Retinal pigment epithelial cell (primary cell): ENCODE measurements around the gene DHX57.

ENCODE experiments used
- DNase-seq: peaks from one replicate; pipeline ENCODE4 v3.0.0-alpha.2; 2010; ENCODE audit warnings: low read depth
- H3K4me3 ChIP-seq: 2 replicates; pipeline ENCODE4 v1.5.1; 2011; ENCODE audit warnings: mild to moderate bottlenecking, low read length, control low read depth, moderate library complexity
- TF ChIP-seq, protein P1 (sequence below): conservative IDR thresholded peaks from 2 replicates; pipeline ENCODE4 v1.5.1; 2011; ENCODE audit warnings: low read depth, low read length, control low read depth, inconsistent platforms

DHX57 gene

DNA sequence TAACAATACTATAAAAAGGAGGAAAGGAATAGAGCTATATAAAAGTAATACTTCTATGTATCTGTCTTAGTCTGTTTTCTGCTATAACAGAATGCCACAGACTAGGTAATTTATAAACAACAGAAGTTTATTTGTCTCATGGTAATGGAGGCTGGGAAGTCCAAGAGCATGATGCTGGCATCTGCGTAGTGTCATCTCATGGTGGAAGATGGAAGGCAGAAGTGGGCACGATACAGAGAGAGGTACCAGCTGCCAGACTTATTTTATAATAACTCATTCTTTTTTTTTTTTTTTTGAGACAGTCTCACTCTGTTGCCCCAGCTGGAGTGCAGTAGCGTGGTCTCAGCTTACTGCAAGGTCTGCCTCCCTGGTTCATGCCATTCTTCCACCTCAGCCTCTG lies 4.3 kb downstream of the DHX57 start:
- DNase-seq = no peak
- H3K4me3 ChIP-seq = no peak overlapping the region
- TF ChIP-seq, protein P1, sequence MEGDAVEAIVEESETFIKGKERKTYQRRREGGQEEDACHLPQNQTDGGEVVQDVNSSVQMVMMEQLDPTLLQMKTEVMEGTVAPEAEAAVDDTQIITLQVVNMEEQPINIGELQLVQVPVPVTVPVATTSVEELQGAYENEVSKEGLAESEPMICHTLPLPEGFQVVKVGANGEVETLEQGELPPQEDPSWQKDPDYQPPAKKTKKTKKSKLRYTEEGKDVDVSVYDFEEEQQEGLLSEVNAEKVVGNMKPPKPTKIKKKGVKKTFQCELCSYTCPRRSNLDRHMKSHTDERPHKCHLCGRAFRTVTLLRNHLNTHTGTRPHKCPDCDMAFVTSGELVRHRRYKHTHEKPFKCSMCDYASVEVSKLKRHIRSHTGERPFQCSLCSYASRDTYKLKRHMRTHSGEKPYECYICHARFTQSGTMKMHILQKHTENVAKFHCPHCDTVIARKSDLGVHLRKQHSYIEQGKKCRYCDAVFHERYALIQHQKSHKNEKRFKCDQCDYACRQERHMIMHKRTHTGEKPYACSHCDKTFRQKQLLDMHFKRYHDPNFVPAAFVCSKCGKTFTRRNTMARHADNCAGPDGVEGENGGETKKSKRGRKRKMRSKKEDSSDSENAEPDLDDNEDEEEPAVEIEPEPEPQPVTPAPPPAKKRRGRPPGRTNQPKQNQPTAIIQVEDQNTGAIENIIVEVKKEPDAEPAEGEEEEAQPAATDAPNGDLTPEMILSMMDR = no peak

DNA sequence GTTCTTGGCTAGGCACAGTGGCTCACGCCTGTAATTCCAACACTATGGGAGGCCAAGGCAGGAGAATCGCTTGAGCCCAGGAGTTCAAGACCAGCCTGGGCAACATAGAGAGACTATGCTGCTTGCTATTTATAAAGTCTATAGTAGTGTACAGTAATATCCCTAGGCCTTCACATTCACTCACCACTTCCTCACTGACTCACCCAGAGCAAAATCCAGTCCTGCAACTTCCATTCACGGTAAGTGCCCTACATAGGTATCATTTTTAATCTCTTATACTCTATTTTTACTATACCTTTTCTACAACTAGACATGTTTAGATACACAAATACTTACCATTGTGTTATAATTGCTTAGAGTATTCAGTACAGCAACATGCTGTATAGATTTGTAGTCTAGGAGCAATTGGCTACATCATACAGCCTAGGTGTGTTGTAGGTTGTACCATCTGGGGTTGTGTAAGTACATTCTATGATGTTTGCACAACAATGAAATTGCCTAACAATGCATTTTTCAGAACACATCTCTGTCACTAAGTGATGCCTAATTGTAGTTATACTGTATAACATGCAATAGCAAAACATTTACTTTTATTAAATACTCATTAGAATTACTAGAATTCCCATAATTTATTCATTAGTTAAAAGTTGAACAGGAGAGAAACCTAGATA lies 8.8 kb downstream of the DHX57 start:
- H3K4me3 ChIP-seq = no peak overlapping the region
- DNase-seq = no peak
- TF ChIP-seq, protein P1 = no peak

DNA sequence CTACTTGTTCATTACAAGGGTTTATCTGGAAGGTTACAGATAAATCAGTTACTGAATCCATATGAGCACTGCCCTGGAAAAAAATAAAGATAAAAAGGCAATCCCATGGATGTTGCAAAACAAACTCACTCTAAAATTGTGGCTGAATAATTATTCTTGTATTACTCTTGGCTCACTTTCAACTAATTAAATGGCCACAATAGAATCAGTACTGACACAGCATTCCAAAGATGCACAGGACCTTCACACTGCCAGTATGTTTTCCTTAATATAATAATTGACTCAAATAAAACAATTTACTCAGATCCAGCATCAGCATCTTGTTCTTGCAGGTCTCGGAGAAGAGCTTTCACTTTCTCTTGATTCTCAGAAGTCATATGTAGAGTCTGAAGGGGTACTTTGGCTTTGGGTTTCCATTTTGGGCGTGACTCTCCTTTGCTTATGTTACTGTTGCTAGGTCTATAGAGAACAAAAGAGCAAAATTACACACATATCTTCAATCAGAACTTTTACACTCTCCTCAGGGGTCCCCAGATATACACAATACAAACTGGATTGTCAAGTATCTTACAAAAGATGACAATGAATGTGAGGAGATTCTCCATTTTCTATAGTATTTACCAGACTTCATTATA lies 12.6 kb downstream of the DHX57 start:
- DNase-seq = no peak
- TF ChIP-seq, protein P1 = no peak
- H3K4me3 ChIP-seq = no peak overlapping the region

DNA sequence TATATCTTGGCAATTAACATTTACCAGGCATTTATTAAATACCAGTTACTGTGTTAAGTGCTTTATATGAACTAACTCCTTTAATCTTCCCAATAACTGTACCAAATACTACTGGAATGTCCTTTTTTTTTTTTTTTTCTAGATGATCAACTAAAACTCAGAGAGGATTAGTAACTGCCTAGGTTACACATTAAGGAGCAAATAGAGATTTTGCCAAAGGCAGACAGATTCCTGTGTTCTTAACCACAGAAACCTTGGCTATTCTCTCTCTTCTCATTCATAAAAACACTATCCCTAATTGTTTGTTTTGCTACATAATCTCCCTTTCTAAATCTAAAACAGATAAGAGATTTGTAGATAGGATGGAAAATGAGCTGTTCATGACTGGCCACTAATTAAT lies 13.3 kb downstream of the DHX57 start:
- DNase-seq = no peak
- TF ChIP-seq, protein P1 = no peak
- no peak overlapping the region for H3K4me3 ChIP-seq

DNA sequence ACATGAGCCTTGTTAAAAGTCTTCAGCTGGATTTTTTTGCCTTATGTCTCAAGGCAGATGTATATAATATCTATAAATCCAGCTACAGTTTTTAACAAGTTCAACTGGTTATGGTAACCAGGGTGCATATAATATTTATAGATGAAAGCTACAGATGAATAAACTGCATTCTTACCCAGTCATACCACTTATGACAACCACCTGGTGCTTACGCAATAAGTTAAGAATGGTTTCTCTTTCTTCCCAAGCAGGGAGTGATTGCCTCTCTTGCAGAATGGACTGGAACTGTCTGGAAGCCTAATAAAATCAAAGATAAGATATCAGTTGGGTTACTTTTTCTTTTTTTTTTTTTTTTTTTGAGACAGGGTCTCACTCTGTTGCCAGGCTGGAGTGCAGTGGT lies 19.6 kb downstream of the DHX57 start:
- TF ChIP-seq, protein P1 = no peak
- H3K4me3 ChIP-seq = no peak overlapping the region
- DNase-seq = no peak

DNA sequence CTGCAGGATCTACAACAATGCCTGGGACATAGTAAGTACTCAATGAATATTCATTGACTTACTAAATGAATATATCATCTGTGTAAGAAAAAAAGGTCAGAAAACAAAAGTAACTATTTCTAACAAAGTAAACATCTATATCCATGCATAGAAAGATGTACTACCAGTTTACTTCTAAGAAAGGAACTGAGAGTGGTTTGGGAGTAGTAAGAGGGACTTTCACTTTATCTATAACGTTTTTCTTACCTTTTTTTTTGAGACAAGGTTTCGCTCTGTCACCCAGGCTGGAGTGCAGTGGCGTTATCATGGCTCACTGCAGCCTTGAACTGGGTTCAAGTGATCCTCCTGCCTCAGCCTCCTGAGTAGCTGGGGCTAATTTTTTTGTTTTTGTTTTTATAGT lies 25.7 kb downstream of the DHX57 start:
- no peak for DNase-seq
- no peak overlapping the region for H3K4me3 ChIP-seq
- TF ChIP-seq, protein P1 = no peak

DNA sequence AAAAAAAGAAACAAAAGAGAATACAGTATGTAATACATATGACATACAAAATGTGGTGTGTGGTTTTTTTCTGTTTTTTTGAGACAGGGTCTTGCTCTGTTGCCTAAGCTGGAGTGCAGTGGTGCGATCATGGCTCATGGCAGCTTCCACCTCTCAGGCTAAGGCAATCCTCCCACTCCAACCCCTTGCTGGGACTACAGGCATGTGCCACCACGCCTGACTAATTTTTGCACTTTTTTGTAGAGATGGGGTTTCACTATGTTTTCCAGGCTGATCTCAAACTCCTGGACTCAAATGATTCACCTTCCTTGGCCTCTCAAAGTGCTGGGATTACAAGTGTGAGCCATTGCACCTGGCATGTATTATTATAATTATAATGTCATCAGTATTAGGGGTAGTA lies 38.9 kb downstream of the DHX57 start:
- TF ChIP-seq, protein P1 = no peak
- no peak for DNase-seq
- H3K4me3 ChIP-seq = no peak overlapping the region
